HG03025 (cell line): ENCODE measurements around the gene KLRC4.
"Not testable (repeated sequence)": the region's sequence is repeated elsewhere in the genome, so short reads cannot be mapped to it uniquely, and the experiment has no call there.

ENCODE experiments used
- ATAC-seq: cut with Tn5 transposase; IDR thresholded peaks from one replicate; pipeline ENCODE4 v1.9.1; 2021; ENCODE audit warnings: mild to moderate bottlenecking, moderate library complexity; ENCODE audit not compliant: unreplicated experiment, low FRiP score

The KLRC4 gene

GRCh38 chr12:10398168-10398567 is 11.4 kb downstream of the KLRC4 start:
- ATAC-seq = no peak

- no peak for ATAC-seq
Observed at GRCh38 chr12:10397296-10397695, 12.3 kb downstream of the KLRC4 start.

- ATAC-seq = not testable (repeated sequence)
Observed at GRCh38 chr12:10396176-10396575, 13.4 kb downstream of the KLRC4 start.

- peak; percentile 88 for ATAC-seq
Observed at GRCh38 chr12:10395390-10395998, 14.1 kb downstream of the KLRC4 start.

GRCh38 chr12:10394531-10395152 is 14.9 kb downstream of the KLRC4 start:
- ATAC-seq = not testable (repeated sequence)

GRCh38 chr12:10393291-10393690 is 16.3 kb downstream of the KLRC4 start:
- no peak for ATAC-seq

- peak; percentile 42 for ATAC-seq
Observed at GRCh38 chr12:10392394-10392930, 17.1 kb downstream of the KLRC4 start.

- ATAC-seq = not testable (repeated sequence)
Observed at GRCh38 chr12:10390991-10391390, 18.6 kb downstream of the KLRC4 start.

- no peak for ATAC-seq
Observed at GRCh38 chr12:10389904-10390303, 19.7 kb downstream of the KLRC4 start, which contains the start of gene KLRK1. KLRK1 (minus strand) TSS chr12:10390041; CDS start chr12:10388810, 1,231 bp downstream.

GRCh38 chr12:10388624-10389413 is 20.7 kb downstream of the KLRC4 start:
- no peak for ATAC-seq

- not testable (repeated sequence) for ATAC-seq
Observed at GRCh38 chr12:10387498-10387897, 22.1 kb downstream of the KLRC4 start.

GRCh38 chr12:10386857-10387256 is 22.7 kb downstream of the KLRC4 start:
- ATAC-seq = no peak

GRCh38 chr12:10385166-10385613 is 24.4 kb downstream of the KLRC4 start:
- no peak for ATAC-seq

GRCh38 chr12:10384191-10384590 is 25.4 kb downstream of the KLRC4 start:
- ATAC-seq = no peak

GRCh38 chr12:10381928-10382628 is 27.5 kb downstream of the KLRC4 start:
- ATAC-seq = no peak

GRCh38 chr12:10378737-10379136 is 30.8 kb downstream of the KLRC4 start:
- not testable (repeated sequence) for ATAC-seq

- no peak for ATAC-seq
Observed at GRCh38 chr12:10374624-10375018, 34.9 kb downstream of the KLRC4 start.

- ATAC-seq = no peak
Observed at GRCh38 chr12:10372559-10372958, 37.0 kb downstream of the KLRC4 start.

GRCh38 chr12:10371893-10372535 is 37.5 kb downstream of the KLRC4 start:
- ATAC-seq = not testable (repeated sequence)
